HG03196 (cell line): ENCODE data around the gene SIM1.

Source experiments
- ATAC-seq: cut with Tn5 transposase; IDR thresholded peaks from one replicate; pipeline ENCODE4 v1.9.1; 2021; ENCODE audit not compliant: unreplicated experiment

Gene SIM1

GRCh38 chr6:100472674-100473073, 8.0 kb upstream of the SIM1 start:
- ATAC-seq, result peak; percentile 92

DNA sequence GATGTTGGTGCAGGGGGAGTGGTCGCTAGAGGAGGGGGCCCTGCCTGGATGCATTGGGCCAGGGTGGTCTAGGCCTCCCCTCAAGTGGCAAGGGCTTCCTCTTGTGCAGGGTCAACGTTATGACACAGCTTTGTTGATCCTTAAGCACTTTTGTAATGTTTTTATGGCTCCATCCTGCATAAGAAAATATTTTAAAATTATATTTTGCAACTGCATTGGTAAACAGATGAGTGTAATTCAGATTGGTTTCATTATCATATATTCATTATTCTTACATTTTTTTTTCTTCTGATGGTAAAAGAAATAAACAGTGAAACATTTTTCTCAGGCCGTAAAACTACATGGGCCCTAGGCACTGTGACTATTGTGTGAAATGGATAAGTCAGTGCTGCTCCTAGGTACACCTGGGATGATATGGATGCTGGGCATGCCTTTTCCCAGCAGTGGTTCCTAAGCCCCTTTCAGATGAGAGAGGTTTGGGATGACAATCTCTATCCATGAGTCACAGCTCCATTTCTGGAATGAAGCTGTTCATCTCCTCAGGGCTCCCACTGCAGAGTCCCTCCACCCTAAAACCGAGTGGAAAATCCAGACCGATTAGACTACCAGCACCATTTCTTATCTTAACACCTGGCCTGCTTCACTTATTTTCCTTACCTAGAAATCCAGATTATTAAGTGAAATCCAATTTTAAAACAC, 5.8 kb upstream of the SIM1 start:
- ATAC-seq, result no peak

GRCh38 chr6:100469101-100469859, 4.6 kb upstream of the SIM1 start:
- ATAC-seq, result no peak

- ATAC-seq, result no peak
These were observed 3.4 kb upstream of the SIM1 start for GRCh38 chr6:100468016-100468622.

- no peak for ATAC-seq
These were observed 2.7 kb upstream of the SIM1 start for GRCh38 chr6:100467129-100468015.

GRCh38 chr6:100466410-100467128, 1.8 kb upstream of the SIM1 start:
- ATAC-seq, result no peak

GRCh38 chr6:100465701-100466409, 1.1 kb upstream of the SIM1 start:
- no peak for ATAC-seq

GRCh38 chr6:100464162-100464851, 414 bp downstream of the SIM1 start:
- no peak for ATAC-seq

GRCh38 chr6:100463630-100464161, 1.0 kb downstream of the SIM1 start:
- no peak for ATAC-seq

GRCh38 chr6:100462706-100463629, 1.8 kb downstream of the SIM1 start:
- no peak for ATAC-seq

DNA sequence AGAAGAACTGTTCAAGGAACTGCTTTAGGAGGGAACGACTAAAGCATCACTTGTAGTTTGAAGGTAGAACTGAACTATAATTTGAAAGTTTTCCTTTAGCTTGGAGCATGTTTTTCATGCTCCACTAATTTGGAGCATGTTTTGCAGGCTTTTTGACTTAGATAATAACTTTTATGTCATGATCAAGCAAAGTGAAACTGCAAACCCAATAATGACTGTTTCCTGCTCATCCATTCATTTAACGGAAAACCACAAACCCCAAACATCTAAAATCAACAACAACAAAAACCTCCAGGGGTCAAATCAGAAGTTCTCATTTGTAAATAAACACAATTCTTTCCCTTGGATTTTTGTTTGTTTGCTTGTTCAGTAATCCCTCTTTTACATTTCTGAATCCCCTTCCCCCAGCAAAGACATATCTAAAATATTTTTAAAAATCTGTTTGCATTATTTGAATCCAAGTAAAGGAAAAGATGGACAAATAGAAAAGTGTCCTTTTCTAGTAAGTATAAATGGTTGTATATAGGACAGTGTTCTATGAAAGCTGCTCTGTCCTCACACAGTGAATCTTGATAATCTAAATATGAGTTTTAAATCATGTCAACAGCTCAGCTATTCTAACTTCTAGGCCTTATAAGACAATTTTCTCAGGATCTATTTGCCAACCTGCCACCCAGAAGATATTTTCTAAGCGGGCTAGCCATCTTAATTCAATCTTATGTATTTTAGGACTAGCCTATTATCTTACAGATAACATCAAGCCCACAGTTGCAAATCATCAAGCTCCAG, 2.6 kb downstream of the SIM1 start:
- no peak for ATAC-seq

- ATAC-seq, result no peak
These were observed 3.3 kb downstream of the SIM1 start for GRCh38 chr6:100461278-100461916.

- no peak for ATAC-seq
These were observed 4.0 kb downstream of the SIM1 start for GRCh38 chr6:100460650-100461204.

DNA sequence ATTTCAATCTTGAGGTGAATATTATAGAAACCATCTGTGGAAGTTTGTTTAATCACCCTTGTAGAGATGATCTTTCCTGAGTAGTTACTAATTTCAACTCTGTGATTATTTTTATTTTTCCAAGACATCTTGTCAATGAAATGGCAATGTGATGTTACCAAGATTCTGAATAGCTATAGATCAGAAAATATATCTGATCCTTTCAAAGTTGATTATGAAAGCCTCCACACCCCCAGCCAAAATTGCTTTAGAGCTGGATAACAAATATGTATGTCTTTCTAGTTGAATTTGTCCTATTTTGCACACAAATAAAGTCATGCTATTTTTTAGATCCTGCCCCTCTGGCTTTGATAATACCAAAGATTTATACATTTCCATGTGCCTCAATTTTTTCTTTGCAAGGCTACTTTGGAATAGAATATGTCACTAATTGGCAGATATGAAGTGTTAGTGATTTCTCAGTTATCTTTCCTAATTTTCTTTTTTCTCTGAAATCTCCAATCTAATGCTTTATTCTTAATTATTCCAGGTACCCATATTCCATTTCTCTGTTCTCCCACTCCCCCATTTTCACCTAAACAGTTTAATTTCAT, 5.0 kb downstream of the SIM1 start:
- no peak for ATAC-seq

DNA sequence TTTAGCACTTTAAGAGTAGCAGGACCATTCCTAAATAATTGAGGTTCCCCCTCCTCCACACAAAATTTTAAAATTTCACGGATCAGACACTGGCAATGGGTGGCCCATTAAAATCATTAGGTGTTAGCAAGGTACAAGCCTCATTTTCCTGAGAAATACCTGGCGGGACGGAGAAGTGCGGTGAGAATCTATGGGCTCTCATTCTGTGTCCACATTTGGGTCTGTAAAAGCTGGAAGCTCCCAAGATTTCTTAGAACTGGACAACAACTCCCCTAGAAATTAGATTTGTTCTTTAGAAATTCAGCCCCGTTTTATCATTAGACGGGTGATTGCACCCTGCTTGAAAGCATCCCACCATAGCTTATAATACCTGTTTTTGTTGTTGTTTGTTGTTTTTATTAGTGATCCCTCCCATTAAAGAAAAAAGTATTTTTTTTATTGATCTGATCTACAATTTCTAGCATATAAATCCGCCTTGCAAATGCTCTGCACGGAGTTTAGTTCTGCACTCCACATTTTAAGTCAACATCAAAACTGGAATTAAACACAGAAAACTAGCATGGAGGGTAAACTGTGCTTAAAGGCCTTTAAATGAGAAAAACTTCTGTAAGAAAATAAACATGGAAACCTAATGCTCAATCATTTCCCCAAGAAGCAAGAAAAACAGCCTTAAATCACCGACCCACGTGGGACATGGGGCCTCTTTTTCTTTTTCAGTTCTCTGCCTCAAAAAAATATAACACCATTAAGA, 5.7 kb downstream of the SIM1 start:
- ATAC-seq, result no peak
